Osteocyte (in vitro differentiated cells): ENCODE data around the gene C5orf58. TPM values are rescaled to one million over a fixed set of nuclear protein-coding genes. Genes with fewer than 3 reads are reported as not detected.

ENCODE experiments used
- DNase-seq: peaks from one replicate; pipeline ENCODE4 v3.0.0; 2021; ENCODE audit warnings: mixed read lengths; ENCODE audit not compliant: unreplicated experiment; ENCODE audit errors: extremely low spot score
- H3K27ac Mint-ChIP-seq: one replicate; pipeline ENCODE4 v1.8.0; 2021; ENCODE audit warnings: mild to moderate bottlenecking, mixed read lengths; ENCODE audit not compliant: unreplicated experiment
- H3K27me3 Mint-ChIP-seq: one replicate; pipeline ENCODE4 v1.8.0; 2021; ENCODE audit warnings: mixed read lengths; ENCODE audit not compliant: unreplicated experiment
- H3K36me3 Mint-ChIP-seq: one replicate; pipeline ENCODE4 v1.8.0; 2021; ENCODE audit warnings: mixed read lengths; ENCODE audit not compliant: unreplicated experiment
- H3K4me1 Mint-ChIP-seq: one replicate; pipeline ENCODE4 v1.8.0; 2021; ENCODE audit warnings: mixed read lengths; ENCODE audit not compliant: unreplicated experiment
- H3K4me3 Mint-ChIP-seq: one replicate; pipeline ENCODE4 v1.8.0; 2021; ENCODE audit warnings: mild to moderate bottlenecking, moderate library complexity, mixed read lengths; ENCODE audit not compliant: unreplicated experiment
- H3K9me3 Mint-ChIP-seq: one replicate; pipeline ENCODE4 v1.8.0; 2021; ENCODE audit warnings: mixed read lengths; ENCODE audit not compliant: unreplicated experiment
- total RNA-seq: library from RNA; stranded (reverse); gene quantifications from 2 replicates; pipeline ENCODE4 v1.2.1, GENCODE V29; 2021
- TF ChIP-seq, protein P1 (sequence below): fragments of 200-600 bp; sonication (generic); IDR thresholded peaks from 2 replicates; pipeline ENCODE4 v1.5.0; 2021; ENCODE audit warnings: antibody characterized with exemption, mild to moderate bottlenecking, moderate library complexity

The C5orf58 gene
- total RNA-seq, 1 donor from 2014 or later, result not detected

DNA sequence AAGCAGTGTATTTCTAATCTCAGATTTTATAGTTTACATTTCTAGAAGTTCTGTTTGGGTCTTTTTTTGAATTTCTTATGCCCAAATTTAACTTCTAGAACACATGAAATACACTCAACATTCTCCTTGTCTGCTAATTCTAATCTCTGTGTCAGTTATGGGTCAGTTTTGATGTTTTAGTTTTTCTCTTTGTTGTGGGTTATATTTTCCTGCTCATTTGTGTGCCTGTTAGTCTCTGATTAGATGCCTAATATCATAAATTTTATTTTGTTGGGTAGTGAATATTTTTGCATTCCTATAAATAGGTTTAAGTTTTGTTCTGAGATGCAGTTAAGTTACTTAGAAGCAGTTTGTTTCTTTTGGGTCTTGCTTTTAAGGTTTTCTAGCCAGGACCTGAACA lies 52.4 kb downstream of the C5orf58 start:
- Mint-ChIP-seq H3K9me3 (peaks cover 15% of the 10 kb centered on the region), H3K27ac (no peak overlapping the region), H3K4me1 (peaks cover 2% of the 10 kb centered on the region), H3K36me3 (no peaks in the 10 kb centered on the region), H3K4me3 (no peak overlapping the region), H3K27me3 (peaks cover 57% of the 10 kb centered on the region)
- TF ChIP-seq, protein P1, sequence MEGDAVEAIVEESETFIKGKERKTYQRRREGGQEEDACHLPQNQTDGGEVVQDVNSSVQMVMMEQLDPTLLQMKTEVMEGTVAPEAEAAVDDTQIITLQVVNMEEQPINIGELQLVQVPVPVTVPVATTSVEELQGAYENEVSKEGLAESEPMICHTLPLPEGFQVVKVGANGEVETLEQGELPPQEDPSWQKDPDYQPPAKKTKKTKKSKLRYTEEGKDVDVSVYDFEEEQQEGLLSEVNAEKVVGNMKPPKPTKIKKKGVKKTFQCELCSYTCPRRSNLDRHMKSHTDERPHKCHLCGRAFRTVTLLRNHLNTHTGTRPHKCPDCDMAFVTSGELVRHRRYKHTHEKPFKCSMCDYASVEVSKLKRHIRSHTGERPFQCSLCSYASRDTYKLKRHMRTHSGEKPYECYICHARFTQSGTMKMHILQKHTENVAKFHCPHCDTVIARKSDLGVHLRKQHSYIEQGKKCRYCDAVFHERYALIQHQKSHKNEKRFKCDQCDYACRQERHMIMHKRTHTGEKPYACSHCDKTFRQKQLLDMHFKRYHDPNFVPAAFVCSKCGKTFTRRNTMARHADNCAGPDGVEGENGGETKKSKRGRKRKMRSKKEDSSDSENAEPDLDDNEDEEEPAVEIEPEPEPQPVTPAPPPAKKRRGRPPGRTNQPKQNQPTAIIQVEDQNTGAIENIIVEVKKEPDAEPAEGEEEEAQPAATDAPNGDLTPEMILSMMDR, result no peak
- no peak for DNase-seq

- TF ChIP-seq, protein P1, result no peak
- no peak for DNase-seq
- H3K9me3 Mint-ChIP-seq, result peaks cover 15% of the 10 kb centered on the region
- no peak overlapping the region for H3K4me3 Mint-ChIP-seq
- H3K4me1 Mint-ChIP-seq, result no peaks in the 10 kb centered on the region
- no peaks in the 10 kb centered on the region for H3K36me3 Mint-ChIP-seq
- H3K27ac Mint-ChIP-seq, result no peak overlapping the region
- peaks cover 63% of the 10 kb centered on the region for H3K27me3 Mint-ChIP-seq
Measured at GRCh38 chr5:170286386-170286925, 53.7 kb downstream of the C5orf58 start.

- peaks cover 15% of the 10 kb centered on the region for H3K9me3 Mint-ChIP-seq
- TF ChIP-seq, protein P1, result no peak
- DNase-seq, result no peak
- H3K4me1 Mint-ChIP-seq, result no peaks in the 10 kb centered on the region
- H3K36me3 Mint-ChIP-seq, result no peaks in the 10 kb centered on the region
- no peak overlapping the region for H3K4me3 Mint-ChIP-seq
- H3K27ac Mint-ChIP-seq, result no peak overlapping the region
- peaks cover 64% of the 10 kb centered on the region for H3K27me3 Mint-ChIP-seq
Measured at GRCh38 chr5:170287532-170287931, 54.7 kb downstream of the C5orf58 start.

DNA sequence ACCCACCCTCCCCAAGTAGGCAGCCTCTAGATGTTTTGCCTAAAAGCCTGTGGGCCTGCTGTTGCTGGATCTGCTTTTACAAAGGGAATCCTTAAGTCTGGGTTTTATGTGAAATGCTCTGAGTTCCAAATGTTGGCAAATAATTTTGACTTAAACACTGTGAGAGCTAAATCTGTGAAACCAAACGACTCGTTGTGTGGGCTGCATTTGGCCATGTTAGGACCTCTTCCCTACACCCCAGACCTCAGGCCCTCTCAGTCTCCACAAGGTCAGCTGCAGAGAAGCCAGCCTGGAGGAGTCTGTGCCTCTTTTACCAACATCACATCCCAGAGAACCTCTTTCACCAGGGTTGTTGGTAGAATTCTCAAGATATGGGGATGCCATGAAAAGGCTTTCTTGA lies 55.4 kb downstream of the C5orf58 start:
- no peaks in the 10 kb centered on the region for H3K4me1 Mint-ChIP-seq
- H3K9me3 Mint-ChIP-seq, result peaks cover 15% of the 10 kb centered on the region
- no peak overlapping the region for H3K27ac Mint-ChIP-seq
- no peak overlapping the region for H3K4me3 Mint-ChIP-seq
- TF ChIP-seq, protein P1, result no peak
- H3K36me3 Mint-ChIP-seq, result no peaks in the 10 kb centered on the region
- DNase-seq, result no peak
- H3K27me3 Mint-ChIP-seq, result peaks cover 64% of the 10 kb centered on the region

GRCh38 chr5:170288551-170288950 lies 55.8 kb downstream of the C5orf58 start:
- H3K27ac Mint-ChIP-seq, result no peak overlapping the region
- no peak overlapping the region for H3K4me3 Mint-ChIP-seq
- no peak for DNase-seq
- H3K4me1 Mint-ChIP-seq, result no peaks in the 10 kb centered on the region
- H3K9me3 Mint-ChIP-seq, result peaks cover 12% of the 10 kb centered on the region
- TF ChIP-seq, protein P1, result no peak
- H3K27me3 Mint-ChIP-seq, result peaks cover 64% of the 10 kb centered on the region
- no peaks in the 10 kb centered on the region for H3K36me3 Mint-ChIP-seq
